ENCODE measurements around the gene EPS15.
A peak's percentile ranks its signal among the peaks of the same experiment; 100 is the strongest.
"Not testable (repeated sequence)": the region's sequence is repeated elsewhere in the genome, so short reads cannot be mapped to it uniquely, and the experiment has no call there.

EPS15 gene

GRCh38 chr1:51464828-51465227, 54.2 kb downstream of the EPS15 start:
- no peak for DNase-seq

DNA sequence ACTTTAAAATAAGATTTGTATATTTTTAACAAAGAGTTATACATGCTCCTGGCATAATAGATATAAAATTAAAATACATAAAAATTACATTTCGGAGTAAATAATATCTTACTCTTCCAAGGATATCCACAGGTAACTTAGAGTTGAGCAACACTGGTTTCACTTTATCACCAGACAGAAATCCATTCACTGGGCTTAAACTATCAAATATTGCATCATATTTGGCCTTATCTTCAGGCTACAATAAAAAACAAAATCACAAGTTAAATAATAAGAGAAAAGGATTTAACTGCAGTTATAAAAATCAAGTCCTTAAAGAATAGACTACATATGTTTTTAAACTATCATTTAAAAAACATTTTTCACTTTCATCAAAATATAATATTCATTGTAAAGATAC, 55.5 kb downstream of the EPS15 start:
- DNase-seq = no peak

DNA sequence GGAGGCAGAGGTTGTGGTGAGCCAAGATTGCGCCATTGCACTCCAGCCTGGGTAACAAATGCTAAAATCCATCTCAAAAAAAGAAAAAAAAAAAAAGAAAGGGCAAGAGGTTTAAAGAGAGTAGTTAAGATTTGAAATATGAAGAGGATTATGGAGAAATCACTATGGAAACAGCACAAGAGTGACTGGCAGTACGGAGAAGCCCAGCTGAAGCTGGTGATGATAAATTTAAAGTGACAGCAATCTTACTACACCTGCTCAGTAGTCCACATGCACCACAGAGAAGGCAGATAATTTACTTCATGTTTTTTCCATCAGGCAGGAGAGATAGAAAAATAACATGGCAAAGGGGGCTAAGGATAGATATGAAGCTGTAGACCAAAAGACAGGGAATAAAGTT, 56.8 kb downstream of the EPS15 start:
- DNase-seq = not testable (repeated sequence)

- no peak for DNase-seq
Observed at GRCh38 chr1:51454554-51454953, 64.5 kb downstream of the EPS15 start.

DNA sequence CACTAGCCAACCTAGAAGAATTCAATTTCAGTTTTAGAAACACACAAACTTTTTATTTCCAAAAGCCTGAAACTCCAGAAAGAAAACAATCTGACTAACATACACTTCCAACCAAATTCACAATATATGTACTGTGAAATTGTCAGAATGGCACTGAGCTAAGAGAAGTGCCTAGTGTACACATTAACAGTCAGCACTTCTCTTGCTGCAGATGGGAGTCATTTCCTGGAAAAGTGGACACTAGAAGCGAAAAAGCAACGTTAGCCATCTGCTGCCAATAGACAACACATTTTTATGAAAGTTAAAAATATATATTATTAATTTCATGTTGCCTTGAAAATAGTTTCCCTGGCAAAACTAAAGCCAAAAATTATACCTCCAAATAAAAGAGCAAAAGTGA, 66.1 kb downstream of the EPS15 start:
- no peak for DNase-seq

DNA sequence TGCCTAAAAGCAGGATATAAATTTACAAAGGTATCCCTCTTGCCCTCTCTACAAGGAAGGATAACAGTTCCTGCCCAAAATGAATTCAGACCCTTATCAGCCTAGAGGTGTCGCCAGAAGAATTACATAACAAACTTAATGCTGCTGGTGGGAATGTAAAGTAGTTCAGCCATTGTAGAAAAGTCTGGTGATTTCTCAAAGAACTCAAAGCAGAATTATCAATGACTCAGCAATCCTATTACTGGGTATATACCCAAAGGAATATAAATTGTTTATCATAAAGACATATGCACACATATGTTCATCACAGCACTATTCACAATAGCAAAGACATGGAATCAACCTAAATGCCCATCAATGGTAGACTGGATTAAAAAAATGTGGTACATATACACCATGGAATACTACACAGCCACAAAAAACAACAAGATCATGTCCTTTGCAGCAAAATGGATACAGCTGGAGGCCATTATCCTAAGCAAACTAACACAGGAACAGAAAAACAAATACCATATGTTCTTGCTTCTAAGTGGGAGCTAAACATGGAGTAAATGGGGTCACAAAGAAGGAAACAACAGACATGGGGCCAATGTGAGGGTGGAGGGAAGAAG, 70.1 kb downstream of the EPS15 start:
- not testable (repeated sequence) for DNase-seq

GRCh38 chr1:51445351-51446090, 73.5 kb downstream of the EPS15 start:
- DNase-seq = no peak

DNA sequence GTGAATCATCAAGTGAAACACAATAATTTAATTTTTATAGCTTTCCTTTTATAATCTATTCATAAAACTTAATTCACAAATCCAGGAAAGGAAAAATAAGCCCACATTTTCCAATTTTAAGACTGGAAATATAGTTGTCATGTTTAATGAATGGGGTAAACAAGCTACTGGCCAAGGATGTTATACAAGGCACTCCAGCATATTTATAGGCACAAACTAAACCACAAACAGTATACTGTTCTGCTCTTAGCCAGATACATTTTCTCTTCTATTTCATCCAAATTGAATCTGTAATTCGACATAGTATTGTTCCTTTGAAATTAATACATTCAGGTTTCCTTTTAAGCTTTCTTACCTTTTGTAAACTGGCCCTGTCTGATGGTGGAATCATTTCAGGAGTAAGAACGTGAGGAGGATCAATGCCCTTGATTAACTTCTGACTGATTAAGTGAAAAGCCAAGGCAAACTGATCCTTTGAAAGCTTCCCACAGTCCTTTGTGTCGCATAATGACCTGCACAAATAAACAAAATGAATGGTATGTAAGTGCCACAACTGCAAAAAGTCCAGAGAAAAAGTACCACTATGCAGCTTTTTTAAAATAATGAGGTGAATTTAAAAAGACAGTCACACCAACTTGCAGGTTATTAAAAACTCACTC, 74.4 kb downstream of the EPS15 start:
- DNase-seq = no peak

GRCh38 chr1:51444096-51444495, 75.0 kb downstream of the EPS15 start:
- DNase-seq = no peak

DNA sequence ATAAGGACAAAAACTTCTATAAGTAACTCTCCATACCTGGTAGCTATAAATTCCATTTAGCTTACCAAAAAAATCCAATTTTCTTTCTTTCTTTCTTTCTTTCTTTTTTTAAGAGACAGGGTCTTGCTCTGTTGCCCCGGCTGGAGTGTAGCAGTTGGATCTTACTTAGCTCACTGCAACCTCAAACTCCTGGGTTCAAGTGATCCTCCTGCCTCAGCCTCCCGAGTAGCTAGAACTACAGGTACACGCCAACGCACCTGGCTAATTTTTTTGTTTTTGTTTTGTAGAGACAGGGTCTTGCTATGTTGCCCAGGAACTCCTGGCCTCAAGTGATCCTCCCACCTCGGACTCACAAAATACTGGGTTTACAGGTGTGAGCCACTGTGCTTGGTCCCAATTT, 75.5 kb downstream of the EPS15 start:
- DNase-seq = no peak

GRCh38 chr1:51442616-51443015, 76.5 kb downstream of the EPS15 start:
- DNase-seq = no peak

GRCh38 chr1:51442198-51442597, 76.9 kb downstream of the EPS15 start:
- DNase-seq = no peak

- DNase-seq = peak; percentile 51
Observed at GRCh38 chr1:51439895-51440294, 79.2 kb downstream of the EPS15 start.

- DNase-seq = no peak
Observed at GRCh38 chr1:51439053-51439452, 80.0 kb downstream of the EPS15 start.

DNA sequence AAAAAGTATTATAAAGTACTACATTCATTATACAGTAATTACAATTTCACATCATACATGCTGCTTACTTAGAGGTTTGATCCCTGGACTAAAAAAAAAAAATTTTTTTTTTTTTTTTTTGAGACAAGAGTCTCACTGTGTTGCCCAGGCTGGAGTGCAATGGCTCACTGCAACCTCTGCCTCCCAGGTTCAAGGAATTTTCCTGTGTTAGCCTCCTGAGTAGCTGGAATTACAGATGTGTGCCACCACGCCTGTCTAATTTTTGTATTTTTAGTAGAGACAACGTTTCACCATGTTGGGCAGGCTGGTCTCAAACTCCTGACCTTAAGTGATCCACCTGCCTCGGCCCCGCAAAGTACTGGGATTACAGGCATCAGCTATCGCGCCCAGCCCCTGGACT, 81.7 kb downstream of the EPS15 start:
- not testable (repeated sequence) for DNase-seq

- DNase-seq = no peak
Observed at GRCh38 chr1:51435878-51436277, 83.2 kb downstream of the EPS15 start.

GRCh38 chr1:51433972-51434510, 85.0 kb downstream of the EPS15 start:
- no peak for DNase-seq

GRCh38 chr1:51433269-51433971, 85.6 kb downstream of the EPS15 start:
- DNase-seq = no peak

DNA sequence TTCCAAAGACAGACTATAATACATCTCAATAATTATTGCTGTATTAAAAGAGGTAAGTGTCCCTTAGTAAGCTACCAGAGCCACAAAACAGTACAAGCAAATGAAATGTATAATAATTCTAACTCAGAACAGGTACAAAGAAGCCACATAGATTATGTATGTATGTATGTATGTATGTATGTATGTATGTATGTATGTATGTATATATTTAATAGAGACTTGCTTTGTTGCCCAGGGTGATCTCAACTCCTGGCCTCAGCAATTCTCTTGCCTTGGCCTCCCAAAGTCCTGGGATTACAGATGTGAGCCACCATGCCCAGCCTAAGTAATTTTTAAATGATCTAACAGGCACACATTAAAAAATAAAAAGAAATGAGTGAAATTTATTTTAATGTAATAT, 86.9 kb downstream of the EPS15 start:
- no peak for DNase-seq

DNA sequence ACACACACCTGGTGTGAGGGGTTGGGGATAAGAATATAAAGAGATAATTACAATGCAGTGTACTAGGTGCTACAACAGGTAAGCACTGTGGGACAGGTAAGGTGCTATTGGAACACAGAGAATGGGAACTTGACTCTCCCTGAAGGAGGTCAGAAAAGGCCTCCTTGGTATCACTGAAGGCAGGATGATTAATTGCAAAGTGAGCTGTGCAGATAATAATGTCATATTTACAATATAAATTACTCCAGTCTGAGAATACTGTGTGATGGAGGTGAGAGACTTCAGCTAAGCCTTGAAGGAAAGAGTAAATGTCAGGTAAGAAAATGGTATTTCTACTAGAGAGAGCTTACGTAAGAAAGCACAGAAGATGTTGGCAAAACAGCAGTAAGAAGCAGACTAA, 91.6 kb downstream of the EPS15 start:
- DNase-seq = no peak

- no peak for DNase-seq
Observed at GRCh38 chr1:51425955-51426354, 93.1 kb downstream of the EPS15 start.

- DNase-seq = no peak
Observed at GRCh38 chr1:51425273-51425672, 93.8 kb downstream of the EPS15 start.

DNA sequence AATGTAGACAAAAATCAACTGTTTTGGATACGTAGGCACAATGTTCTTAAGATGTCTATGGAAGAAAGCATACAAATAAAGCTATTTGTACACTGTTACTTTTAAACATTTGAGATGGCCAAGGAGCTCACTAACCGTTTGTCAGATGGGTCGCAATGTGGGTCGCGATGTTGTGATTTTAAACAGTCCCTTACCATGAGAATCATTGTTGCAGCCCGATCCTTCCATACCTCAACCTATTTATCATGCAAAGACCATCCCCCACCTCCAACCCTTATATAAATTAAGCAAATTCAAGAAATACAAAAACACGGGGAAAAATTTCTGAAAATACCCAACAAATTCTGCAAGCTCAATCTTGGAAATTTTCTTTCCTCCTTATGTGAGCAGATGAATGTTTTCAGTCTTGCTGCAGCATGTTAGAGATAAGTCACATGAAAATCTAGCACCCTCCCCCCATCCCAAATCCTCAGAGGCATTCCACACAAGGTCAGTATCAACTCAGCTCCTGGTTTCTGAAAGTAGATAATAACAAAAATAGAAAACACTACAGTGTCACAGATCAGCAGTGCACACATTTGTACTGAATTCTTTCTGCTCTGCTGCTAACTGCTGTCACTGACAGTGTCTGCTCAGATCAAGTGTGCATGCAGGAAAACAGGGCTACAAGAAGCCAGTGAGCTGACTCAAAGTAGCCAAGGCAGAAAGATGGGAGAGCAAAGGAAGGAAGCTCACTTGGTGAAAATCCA, 95.8 kb downstream of the EPS15 start:
- no peak for DNase-seq
